Astrocyte of the cerebellum (primary cell): ENCODE results near the gene LDB3.

Experiments used
- DNase-seq: peaks from one replicate; pipeline ENCODE4 v3.0.0-alpha.2; 2011; ENCODE audit warnings: low read depth
- H3K4me3 ChIP-seq: 2 replicates; pipeline ENCODE4 v1.5.1; 2011; ENCODE audit warnings: mild to moderate bottlenecking, low read depth, low read length, moderate library complexity
- in situ Hi-C: cut with HindIII; loops from 2 replicates; pipeline ENCODE4 v1.10.0; 2017; ENCODE audit warnings: low sequenced_read_pairs
- TF ChIP-seq, protein P1 (sequence below): IDR thresholded peaks from 2 replicates; pipeline ENCODE4 v1.5.1; 2012; ENCODE audit warnings: low read length, low read depth, moderate library complexity, mild to moderate bottlenecking; ENCODE audit errors: missing control alignments

The LDB3 gene

GRCh38 chr10:86723009-86723408, 54.7 kb downstream of the LDB3 start:
- TF ChIP-seq, protein P1, sequence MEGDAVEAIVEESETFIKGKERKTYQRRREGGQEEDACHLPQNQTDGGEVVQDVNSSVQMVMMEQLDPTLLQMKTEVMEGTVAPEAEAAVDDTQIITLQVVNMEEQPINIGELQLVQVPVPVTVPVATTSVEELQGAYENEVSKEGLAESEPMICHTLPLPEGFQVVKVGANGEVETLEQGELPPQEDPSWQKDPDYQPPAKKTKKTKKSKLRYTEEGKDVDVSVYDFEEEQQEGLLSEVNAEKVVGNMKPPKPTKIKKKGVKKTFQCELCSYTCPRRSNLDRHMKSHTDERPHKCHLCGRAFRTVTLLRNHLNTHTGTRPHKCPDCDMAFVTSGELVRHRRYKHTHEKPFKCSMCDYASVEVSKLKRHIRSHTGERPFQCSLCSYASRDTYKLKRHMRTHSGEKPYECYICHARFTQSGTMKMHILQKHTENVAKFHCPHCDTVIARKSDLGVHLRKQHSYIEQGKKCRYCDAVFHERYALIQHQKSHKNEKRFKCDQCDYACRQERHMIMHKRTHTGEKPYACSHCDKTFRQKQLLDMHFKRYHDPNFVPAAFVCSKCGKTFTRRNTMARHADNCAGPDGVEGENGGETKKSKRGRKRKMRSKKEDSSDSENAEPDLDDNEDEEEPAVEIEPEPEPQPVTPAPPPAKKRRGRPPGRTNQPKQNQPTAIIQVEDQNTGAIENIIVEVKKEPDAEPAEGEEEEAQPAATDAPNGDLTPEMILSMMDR, result no peak
- no peak for DNase-seq
- no peak overlapping the region for H3K4me3 ChIP-seq
- in situ Hi-C loops, result no loop called here

DNA sequence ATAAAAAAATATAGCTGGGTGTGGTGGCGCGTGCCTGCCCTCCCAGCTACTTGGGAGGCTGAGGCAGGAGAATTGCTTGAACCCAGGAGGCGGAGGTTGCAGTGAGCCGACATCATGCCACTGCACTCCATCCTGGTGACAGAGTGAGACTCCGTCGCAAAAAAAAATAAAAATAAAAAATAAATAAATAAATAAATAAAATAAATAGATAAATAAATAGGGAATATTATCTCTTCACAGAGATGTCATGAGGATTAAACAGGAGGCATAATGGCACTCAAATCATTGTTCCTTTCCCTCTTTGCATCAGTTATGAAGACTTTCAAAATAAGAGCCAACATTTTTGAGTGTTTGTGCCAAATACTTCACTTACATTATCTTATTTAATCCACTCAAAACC, 56.1 kb downstream of the LDB3 start:
- no peak overlapping the region for H3K4me3 ChIP-seq
- in situ Hi-C loops, result no loop called here
- DNase-seq, result no peak
- TF ChIP-seq, protein P1, result no peak

- in situ Hi-C loops, result no loop called here
- TF ChIP-seq, protein P1, result no peak
- H3K4me3 ChIP-seq, result no peak overlapping the region
- no peak for DNase-seq
Observed at GRCh38 chr10:86725980-86726676, 57.8 kb downstream of the LDB3 start.

GRCh38 chr10:86726677-86726999, 58.3 kb downstream of the LDB3 start:
- no peak for DNase-seq
- in situ Hi-C loops, result no loop called here
- TF ChIP-seq, protein P1, result no peak
- H3K4me3 ChIP-seq, result no peak overlapping the region

DNA sequence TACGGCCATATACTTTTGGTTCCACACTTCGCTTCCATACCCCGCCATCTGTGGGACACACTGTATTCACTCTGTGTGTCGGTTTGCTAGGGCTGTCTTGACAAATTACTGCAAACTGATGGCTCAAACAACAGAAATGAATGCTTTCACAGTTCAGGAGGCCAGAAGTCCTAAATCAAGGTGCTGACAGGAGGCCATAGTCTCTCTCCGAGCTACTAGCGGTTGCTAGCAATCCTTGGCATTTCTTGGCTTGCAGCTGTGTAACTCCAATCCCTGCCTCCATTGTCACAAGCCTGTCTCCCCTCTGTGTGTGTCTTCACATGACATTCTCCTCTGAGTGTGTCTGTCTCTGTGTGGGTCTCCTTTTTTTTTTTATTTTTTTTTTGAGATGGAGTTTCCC, 59.2 kb downstream of the LDB3 start:
- no peak for DNase-seq
- in situ Hi-C loops, result no loop called here
- H3K4me3 ChIP-seq, result no peak overlapping the region
- TF ChIP-seq, protein P1, result no peak

- no peak for DNase-seq
- TF ChIP-seq, protein P1, result no peak
- in situ Hi-C loops, result no loop called here
- H3K4me3 ChIP-seq, result no peak overlapping the region
Observed at GRCh38 chr10:86728056-86728455, 59.7 kb downstream of the LDB3 start.
